ENCODE data around the gene CYB5B. TPM values are rescaled to one million over a fixed set of nuclear protein-coding genes. Genes with fewer than 3 reads are reported as not detected.

Gene CYB5B
- total RNA-seq, 4 donors from 2014 or later = 40.4 to 61.5 (median 50.4) TPM

- H3K27ac ChIP-seq = no peak overlapping the region
- intact Hi-C loops (cut with DNase I) = loop anchor here (10.0 kb wide), 1 partner anchor 46 kb away; the partner anchor contains the start of genes COG8, NIP7 and PDF
- H3K36me3 ChIP-seq = peaks cover 31 to 35% of the 10 kb centered on the region in 2 donors
- no peaks in the 10 kb centered on the region for H3K9me3 ChIP-seq
- 71 to 81% methylated on average over 2 of the region's 2 CpGs for WGBS, 2 donors
- TF ChIP-seq CTCF (IDR thresholded peaks at IDR 0.05) = no peak
- no peak for TF ChIP-seq POLR2A (IDR thresholded peaks at IDR 0.05)
- no peaks in the 10 kb centered on the region for H3K27me3 ChIP-seq
- DNase-seq = no peak
- H3K4me3 ChIP-seq (replicated peaks in 1 of 3) = no peak overlapping the region
- peaks cover 8 to 9% of the 10 kb centered on the region in 2 donors for H3K4me1 ChIP-seq
Measured at GRCh38 chr16:69381231-69381630, 43.2 kb upstream of the CYB5B start.

- Histone ChIP-seq H3K9me3 (no peaks in the 10 kb centered on the region), H3K4me3 (replicated peaks in 1 of 3) (no peak overlapping the region), H3K36me3 (peaks cover 31 to 35% of the 10 kb centered on the region in 2 donors), H3K4me1 (peaks cover 8 to 9% of the 10 kb centered on the region in 2 donors), H3K27ac (no peak overlapping the region), H3K27me3 (no peaks in the 10 kb centered on the region)
- no peak for DNase-seq
- TF ChIP-seq POLR2A (IDR thresholded peaks at IDR 0.05) (no peak), CTCF (IDR thresholded peaks at IDR 0.05) (no peak)
- 93 to 100% methylated on average over 2 of the region's 2 CpGs for WGBS, 2 donors
- intact Hi-C loops (cut with DNase I) = loop anchor here (10.0 kb wide), 1 partner anchor 48 kb away; the partner anchor contains the start of genes COG8, NIP7 and PDF
Measured at GRCh38 chr16:69382421-69382820, 42.0 kb upstream of the CYB5B start.

- TF ChIP-seq CTCF (IDR thresholded peaks at IDR 0.05) (no peak), POLR2A (IDR thresholded peaks at IDR 0.05) (no peak)
- no peak for DNase-seq
- Histone ChIP-seq H3K4me1 (peaks cover 8 to 9% of the 10 kb centered on the region in 2 donors), H3K27me3 (no peaks in the 10 kb centered on the region), H3K36me3 (peaks cover 12 to 22% of the 10 kb centered on the region in 2 donors), H3K4me3 (replicated peaks in 1 of 3) (peak overlapping the region; percentile 19 to 74 (median 23)), H3K27ac (peak overlapping the region; percentile 63 to 91 (median 86)), H3K9me3 (no peaks in the 10 kb centered on the region)
- intact Hi-C loops (cut with DNase I) = loop anchor here (10.0 kb wide), 1 partner anchor 50 kb away; the partner anchor contains the start of genes COG8, NIP7 and PDF
- 7 to 8% methylated on average over 6 of the region's 6 CpGs for WGBS, 2 donors
Measured at GRCh38 chr16:69384974-69385373, 39.4 kb upstream of the CYB5B start.

GRCh38 chr16:69386596-69386995 lies 37.8 kb upstream of the CYB5B start:
- intact Hi-C loops (cut with DNase I) = loop anchor here (10.0 kb wide), 1 partner anchor 52 kb away; the partner anchor contains the start of genes COG8, NIP7 and PDF
- H3K27ac ChIP-seq = no peak overlapping the region

More at GRCh38 chr16:69386596-69386995, 37.8 kb upstream of the CYB5B start:
- no peak for DNase-seq
- peaks cover 8 to 11% of the 10 kb centered on the region in 2 donors for H3K36me3 ChIP-seq
- H3K4me1 ChIP-seq = peaks cover 8 to 9% of the 10 kb centered on the region in 2 donors
- TF ChIP-seq POLR2A (IDR thresholded peaks at IDR 0.05) = no peak
- no peak for TF ChIP-seq CTCF (IDR thresholded peaks at IDR 0.05)
- WGBS, 2 donors = 83 to 91% methylated on average over 1 of the region's 1 CpG
- no peak overlapping the region for H3K4me3 ChIP-seq (replicated peaks in 1 of 3)
- H3K27me3 ChIP-seq = no peaks in the 10 kb centered on the region
- no peaks in the 10 kb centered on the region for H3K9me3 ChIP-seq

Measured in thyroid gland (tissue), 4 donors.